Measurements from ENCODE around the gene SPIN1.

Gene SPIN1

DNA sequence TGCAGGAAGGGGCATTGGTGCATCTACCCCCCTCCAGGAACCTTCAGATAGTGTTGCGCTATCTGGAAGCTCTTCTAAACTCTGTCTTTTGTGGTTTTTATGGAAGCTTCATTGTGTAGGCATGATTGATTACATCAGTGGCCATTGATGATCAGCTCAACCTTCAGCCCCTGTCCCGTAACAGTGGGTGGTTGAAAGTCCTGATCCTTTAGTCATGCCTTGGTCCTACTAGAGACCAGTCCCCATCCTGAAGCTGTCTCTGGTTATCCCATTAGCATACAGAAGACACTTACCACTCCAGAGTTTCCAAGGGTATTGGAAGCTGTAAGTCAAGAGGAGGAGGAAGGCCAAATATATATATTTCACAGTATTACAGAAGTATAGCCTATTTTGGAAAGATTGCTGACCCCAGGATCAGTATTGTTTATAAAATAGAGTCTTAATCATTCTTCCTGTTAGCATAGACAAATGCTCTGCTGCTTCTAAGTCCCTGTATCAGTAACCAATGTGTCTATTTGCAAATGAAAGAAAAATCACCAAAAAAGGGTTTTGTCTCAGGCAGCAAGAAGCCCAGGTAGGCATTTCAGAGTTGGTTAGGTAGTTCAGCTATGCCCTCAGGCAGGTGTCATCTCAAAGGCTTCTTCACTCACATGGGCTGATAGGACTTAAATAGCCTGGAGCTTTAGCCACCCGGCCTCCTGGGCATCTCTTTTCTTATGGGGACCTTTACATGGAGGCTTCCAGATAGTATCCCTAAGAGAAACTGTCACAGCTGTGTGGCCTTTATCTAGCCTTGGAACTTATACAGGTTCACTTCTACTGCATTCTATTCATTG is 41.6 kb downstream of the SPIN1 start:
- Histone ChIP-seq H3K27ac (no peak overlapping the region), H3K4me3 (no peak overlapping the region)

DNA sequence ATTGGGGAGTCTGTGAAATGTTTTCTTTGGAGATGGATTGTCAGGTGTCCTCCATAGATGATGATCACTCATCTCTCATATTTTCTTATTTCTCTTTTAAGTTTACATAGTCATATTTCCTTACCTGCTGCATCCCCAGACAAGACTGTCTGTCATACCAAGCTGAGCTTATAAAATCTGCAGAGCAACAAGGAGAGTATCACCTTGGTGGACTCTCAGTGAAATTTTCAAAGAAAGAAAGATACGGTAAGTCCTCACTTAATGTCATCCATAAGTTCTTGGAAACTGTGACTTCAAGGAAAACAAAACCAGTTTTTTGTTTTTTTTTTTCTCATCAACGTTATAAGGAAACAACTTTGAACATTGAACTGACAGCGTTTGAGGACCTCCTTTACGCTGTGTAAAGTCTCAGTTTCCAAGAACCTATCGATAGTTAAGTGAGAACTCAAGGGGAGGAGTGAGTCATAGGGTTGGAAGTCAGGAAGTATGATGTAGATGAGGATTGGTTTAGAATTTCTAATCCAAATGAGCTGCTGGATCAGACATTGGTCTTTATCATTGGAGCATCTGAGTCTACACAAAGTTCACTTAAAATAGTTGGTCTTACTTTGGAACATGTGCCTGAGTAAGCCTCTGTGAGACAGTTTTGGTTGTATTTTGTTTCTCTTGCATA is 45.5 kb downstream of the SPIN1 start:
- H3K27ac ChIP-seq = no peak overlapping the region

GRCh38 chr9:88435336-88435735 is 47.1 kb downstream of the SPIN1 start:
- Histone ChIP-seq H3K27ac (no peak overlapping the region), H3K4me3 (no peak overlapping the region)

More for the DNA sequence above, 45.5 kb downstream of the SPIN1 start:
- H3K4me3 ChIP-seq = no peak overlapping the region

DNA sequence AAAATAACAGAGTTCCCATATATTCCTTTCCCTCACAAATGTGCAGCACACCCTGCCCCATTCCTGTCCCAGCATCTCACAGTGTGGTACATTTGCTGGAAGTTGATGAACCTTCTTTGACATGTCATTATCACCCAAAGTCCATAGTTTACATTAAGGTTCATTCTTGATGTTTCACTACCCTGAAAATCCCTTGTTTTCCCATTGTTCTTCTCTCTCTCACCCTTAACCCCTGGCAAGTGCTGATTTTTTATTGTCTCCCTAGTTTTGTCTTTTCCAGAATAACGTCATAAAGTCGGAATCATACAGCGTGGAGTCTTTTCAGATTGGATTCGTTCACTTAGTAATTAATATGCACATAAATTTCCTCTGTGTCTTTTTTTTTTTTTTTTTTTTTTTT is 48.1 kb downstream of the SPIN1 start:
- Histone ChIP-seq H3K27ac (no peak overlapping the region), H3K4me3 (no peak overlapping the region)

GRCh38 chr9:88437210-88438146 is 49.2 kb downstream of the SPIN1 start:
- Histone ChIP-seq H3K27ac (no peak overlapping the region), H3K4me3 (no peak overlapping the region)

DNA sequence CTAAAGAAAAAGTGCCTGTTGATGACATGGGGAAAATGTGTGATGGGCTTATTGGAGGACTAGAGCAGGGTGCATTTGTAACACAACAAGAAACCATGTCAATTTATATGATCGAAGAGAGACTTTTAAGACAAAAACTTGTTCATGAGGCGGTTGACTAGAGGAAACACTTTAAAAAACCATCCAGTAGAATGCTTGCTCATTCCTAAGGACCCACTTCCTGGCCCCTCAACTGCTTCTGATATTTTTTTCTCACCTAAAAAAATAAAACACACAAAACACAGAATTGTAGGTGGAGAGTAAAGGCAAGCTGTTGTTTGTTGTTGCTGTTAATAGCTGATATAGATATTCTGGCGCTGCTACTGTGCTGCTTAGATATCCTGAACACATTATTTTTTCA is 50.6 kb downstream of the SPIN1 start:
- no peak overlapping the region for H3K27ac ChIP-seq

DNA sequence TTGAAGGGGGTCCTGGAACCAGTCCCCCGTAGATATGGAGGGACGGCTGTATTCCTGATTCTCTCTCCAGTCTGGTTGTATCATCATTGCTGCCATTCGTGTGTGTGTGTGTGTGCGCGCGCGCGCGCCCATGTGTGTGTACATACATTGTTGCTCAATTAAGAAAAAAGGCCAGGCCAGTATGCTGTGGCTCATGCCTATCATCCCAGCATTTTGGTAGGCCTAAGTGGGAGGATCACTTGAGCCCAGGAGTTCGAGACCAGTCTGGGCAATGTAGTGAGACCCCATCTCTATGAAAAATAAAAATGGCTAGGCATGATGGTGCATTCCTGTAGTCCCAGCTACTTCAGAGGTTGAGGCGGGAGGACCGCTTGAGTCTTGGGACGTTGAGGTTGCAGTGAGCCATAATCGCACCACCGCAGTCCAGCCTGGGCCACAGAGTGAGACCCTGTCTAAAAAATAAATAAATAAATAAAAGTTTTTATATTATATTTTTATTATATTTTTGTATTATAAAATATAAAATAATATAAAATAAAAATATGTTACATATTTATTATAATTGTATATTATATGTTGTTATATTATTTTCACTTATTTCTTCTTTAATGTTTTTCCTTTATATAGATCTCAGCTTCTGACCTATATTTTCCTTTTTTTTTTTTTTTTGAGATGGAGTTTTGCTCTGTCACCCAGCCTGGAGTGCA is 53.2 kb downstream of the SPIN1 start:
- Histone ChIP-seq H3K27ac (no peak overlapping the region), H3K4me3 (no peak overlapping the region)

More for the DNA sequence above, 50.6 kb downstream of the SPIN1 start:
- H3K4me3 ChIP-seq = no peak overlapping the region

- no peak overlapping the region for H3K4me3 ChIP-seq
- H3K27ac ChIP-seq = no peak overlapping the region
Observed at GRCh38 chr9:88443480-88444113, 55.4 kb downstream of the SPIN1 start.

DNA sequence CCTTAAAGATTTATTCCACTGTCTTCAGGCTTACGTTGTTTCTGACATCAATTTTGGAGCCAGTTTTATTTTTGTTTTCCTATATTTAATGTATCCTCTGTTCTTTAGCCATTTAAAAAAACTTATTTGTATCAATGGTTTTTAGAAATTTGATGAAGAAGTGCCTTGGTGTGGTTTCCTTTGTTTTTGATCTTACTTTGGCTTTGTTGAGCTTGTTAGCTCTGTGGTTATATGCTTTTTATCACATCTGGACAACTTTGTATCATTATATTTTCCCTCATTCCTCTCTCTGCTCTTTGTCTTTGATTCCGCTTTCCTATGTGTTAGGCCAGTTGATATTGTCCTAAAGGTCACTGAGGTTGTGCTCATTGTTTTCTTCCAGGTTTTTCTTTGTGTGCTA is 58.5 kb downstream of the SPIN1 start:
- no peak overlapping the region for H3K4me3 ChIP-seq
- H3K27ac ChIP-seq = no peak overlapping the region

DNA sequence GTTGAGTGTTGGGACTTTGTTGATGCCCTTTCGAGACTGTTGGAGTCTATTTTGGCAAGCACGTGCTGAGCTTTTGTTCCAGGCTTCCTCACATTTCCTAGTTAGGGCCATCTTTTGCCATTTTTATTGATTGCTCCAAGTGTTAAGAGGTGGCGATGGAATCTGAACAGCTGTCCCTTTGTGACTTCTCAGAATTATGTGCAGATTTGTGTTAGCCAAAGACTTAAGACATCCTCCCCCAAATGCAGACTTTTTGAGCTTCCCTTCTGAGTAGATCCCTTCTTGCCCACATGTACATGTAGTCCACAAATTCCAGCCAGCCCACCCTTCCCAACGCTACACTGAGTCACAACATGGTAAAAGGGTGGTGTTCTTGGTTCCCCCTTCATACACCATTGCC is 59.2 kb downstream of the SPIN1 start:
- no peak overlapping the region for H3K4me3 ChIP-seq
- H3K27ac ChIP-seq = no peak overlapping the region

DNA sequence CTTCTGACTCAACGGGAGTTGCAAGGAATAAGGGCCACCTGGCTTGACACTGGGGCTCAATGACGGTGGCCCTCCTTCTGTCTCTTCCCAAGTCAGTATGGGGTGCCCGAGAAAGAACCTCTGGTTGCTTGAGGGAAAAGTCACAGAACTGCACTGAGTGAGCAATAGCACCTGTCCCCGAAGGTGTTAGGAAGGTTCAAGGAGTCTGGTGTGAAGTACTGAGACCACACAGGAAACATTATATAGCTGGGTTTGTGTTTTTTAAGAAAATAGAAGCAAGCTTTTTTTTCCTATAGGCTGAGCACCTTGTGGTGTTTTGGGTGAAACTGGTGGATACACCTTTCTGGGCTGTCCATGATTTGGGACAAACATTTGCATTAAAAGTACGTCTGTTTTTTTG is 62.9 kb downstream of the SPIN1 start:
- Histone ChIP-seq H3K27ac (no peak overlapping the region), H3K4me3 (no peak overlapping the region)

DNA sequence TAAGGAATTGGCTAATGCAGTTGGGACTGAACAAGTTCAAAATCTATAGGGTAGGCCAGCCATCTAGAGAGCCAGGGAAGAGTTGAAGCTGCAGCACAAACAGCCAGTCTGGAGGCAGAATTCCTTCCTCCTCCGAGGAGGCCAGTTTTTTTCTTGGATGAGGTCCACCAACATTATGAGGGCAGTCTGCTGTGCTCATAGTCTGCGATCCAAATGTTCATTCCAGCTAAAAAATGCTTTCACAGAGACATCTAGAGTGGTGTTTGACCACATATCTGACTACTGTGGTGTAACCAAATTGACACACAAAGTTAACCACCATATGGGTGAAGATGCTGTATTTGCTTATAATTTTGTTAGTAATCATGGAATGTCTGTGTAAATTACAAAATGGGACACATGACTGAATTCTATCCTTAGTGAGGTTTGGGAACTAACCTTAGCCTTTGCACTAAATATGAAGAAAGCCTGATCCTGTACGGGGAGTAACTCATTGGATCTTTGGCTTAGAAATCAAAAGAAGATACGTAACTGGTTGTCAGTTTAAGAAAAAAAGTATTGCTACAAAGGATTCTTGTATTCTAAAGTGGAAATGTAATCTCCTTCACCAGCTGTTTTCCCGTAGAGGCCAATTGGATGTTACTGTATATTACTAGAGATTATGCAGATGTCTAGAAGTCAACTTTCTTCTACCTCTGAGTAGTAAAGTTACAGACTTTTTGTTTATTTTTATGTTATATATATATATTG is 70.6 kb downstream of the SPIN1 start:
- Histone ChIP-seq H3K4me3 (no peak overlapping the region), H3K27ac (peak overlapping the region in 2 of 21 experiments; percentile 21 to 30)

GRCh38 chr9:88460587-88461332 is 72.5 kb downstream of the SPIN1 start:
- H3K4me3 ChIP-seq = no peak overlapping the region
- no peak overlapping the region for H3K27ac ChIP-seq

DNA sequence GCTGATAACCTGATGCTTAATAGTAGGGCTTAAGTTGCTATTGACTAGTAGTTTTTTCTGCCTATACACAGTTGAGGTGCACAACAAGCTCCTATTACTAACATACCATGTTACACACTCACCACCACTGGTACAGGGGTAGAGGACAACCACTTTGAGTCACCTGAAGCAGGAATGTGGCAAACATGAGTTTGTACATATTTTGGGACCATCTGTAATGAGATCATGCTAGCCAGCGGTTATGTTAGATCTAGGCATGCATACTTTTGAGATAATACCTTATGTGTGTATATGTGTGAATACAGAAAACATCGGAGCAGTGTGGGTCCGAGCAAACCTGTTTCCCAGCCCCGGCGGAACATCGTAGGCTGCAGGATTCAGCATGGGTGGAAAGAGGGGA is 73.9 kb downstream of the SPIN1 start:
- H3K4me3 ChIP-seq = no peak overlapping the region
- no peak overlapping the region for H3K27ac ChIP-seq

DNA sequence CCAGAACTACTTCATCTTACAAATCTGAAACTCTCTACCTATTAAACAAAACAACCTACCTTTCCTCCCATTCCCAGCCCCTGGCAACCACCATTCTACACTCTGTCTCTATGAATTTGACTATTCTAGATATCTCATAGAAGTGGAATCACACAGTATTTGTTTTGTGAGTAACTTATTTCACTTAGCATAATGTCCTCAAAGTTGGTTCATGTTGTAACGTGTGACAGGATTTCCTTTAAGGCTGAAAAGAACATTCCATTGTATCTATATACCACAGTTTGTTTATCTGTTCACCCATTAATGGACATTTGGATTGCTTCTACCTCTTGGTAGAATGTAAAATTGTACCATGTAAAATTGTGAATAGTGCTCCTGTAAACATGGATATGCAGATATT is 76.6 kb downstream of the SPIN1 start:
- Histone ChIP-seq H3K27ac (no peak overlapping the region), H3K4me3 (no peak overlapping the region)

- Histone ChIP-seq H3K4me3 (no peak overlapping the region), H3K27ac (no peak overlapping the region)
Observed at GRCh38 chr9:88468226-88468625, 80.0 kb downstream of the SPIN1 start.

DNA sequence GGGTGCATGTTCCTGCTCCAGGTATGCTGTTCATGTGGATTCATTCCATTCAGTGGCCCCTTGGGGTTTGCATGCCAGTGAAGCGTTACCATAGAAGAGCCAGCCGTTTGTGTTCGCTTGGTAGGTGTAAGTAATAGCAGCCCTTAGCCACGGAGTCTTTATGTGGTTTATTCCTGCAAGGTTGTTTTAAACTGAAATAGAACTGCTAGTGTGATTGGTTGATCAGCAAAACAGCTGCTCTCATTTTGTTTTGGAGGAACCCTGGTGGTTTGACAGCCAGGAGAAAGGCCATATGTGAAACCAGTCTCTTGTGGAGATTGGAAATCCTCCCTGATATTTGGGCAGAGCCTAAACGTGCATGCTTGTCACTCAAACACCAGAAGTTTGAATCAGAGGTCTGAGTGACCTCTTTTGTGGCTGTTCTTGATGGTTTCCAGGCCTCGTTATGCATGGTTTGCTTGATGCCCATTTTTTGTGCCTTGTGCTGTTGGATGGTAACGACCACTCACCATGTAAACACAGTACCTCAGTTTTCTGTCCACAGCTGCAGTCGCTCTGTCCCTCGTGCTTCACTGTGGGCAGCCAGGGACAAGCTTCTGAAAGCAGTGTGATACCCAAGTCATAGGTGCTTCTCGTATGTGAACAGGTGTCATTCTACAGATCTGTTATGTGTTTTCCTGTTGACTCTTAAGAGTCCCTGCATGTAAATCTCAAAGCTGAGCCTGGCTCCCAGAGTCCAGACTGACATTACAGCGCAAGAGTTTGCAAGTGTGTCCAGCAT is 88.4 kb downstream of the SPIN1 start:
- H3K27ac ChIP-seq = no peak overlapping the region

More for the DNA sequence above, 88.4 kb downstream of the SPIN1 start:
- no peak overlapping the region for H3K4me3 ChIP-seq

Measured in skin epidermis (tissue), 12 donors.